HG02588 (cell line): ENCODE measurements around the gene HELZ2.
A peak's percentile ranks its signal among the peaks of the same experiment; 100 is the strongest.
"Not testable (repeated sequence)": the region's sequence is repeated elsewhere in the genome, so short reads cannot be mapped to it uniquely, and the experiment has no call there.

Experiments
- ATAC-seq: cut with Tn5 transposase; IDR thresholded peaks from one replicate; pipeline ENCODE4 v1.9.1; 2021; ENCODE audit warnings: mild to moderate bottlenecking, moderate library complexity; ENCODE audit not compliant: unreplicated experiment

Gene HELZ2

DNA sequence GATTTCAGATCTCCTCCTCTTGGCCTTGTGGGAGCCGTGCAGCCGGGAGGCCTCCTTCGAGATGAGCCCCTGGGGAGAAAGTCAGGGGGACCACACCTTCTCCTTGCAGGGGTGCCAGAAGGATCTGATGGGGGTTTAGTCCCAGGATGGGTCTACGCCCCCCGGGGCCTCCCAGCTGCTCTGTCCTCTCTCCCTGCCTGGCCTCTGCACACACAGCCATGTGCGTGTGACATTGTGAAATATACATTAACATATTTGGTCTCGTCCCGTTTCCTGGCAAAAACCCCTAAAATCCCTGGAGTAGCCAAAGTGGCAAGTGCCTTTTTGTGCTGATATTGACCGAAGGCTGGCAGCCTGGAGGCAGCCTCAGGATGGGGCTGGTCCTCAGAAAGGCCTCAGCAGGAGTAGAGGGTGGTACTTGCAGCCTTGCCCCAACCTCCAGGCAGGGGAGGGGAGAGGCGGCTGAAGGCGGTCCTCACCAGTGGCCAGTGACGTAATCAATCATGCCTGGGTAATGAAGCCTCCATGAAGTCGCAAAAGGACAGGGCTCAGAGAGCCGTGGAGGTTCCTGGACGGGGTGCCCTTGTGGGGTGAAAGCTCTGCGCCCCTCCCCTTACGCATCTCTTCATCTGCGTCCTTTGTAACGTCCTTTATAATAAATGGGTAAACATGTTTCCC lies 5.1 kb upstream of the HELZ2 start:
- ATAC-seq, result no peak

GRCh38 chr20:63578224-63579016 lies 4.4 kb upstream of the HELZ2 start:
- no peak for ATAC-seq

- ATAC-seq, result no peak
Observed at GRCh38 chr20:63577317-63577894, 3.4 kb upstream of the HELZ2 start.

DNA sequence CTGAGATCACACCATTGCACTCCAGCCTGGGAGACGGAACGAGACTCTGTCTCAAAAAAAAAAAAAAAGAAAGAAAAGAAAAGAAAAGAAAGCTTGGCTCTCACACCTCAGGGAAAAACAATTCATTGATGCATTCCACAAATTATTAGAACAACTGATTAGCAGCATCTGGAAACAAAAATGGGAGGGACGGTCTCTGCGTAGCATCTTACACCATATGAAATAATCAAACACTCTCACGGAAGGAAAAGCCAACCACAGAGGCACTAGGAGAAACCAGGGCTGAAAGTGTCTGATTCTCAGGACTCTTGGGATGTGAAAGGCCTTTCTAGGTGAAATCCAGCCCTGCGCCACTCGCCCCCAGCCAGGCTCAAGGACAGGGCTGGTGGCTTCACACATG lies 2.3 kb upstream of the HELZ2 start:
- no peak for ATAC-seq

DNA sequence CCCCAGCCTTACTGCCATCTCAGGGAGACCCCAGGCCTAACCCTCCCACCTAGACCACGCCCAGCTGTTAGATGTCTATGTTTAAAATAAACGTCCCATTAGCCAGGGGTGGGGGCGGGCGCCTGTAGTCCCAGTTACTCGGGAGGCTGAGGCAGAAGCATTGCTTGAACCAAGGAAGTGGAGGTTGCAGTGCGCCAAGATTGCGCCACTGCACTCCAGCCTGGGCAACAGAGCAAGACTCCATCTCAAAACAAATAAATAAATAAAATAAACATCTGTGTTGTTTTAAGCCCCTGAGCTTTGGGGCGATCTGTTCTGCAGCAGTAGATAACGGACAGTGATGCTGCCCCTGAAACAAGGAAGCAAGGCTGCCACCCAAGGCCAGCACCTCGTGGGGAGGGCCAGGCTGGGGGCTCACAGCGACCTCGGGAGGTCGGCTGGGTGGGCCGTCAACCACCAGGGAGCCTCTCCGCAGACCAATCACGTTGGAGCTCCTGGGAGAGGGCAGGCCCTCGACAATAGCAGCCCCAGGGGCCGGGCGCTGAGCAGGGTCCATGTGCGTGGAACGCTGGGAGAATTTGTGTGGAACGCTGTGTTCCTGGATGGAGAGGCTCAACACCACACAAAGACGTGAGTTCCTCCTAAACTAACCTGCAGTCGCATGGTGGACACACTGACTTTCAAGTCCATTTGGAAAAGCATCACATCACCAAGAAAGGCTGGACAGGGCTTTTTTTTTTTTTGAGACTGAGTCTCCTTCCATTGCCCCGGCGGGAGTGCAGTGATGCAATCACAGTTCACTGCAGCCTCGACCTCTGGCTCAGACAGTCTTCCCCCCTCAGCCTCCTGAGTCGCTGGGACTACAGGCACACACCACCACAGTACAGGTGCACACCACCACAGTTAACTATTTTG lies 1.0 kb upstream of the HELZ2 start:
- ATAC-seq, result no peak

DNA sequence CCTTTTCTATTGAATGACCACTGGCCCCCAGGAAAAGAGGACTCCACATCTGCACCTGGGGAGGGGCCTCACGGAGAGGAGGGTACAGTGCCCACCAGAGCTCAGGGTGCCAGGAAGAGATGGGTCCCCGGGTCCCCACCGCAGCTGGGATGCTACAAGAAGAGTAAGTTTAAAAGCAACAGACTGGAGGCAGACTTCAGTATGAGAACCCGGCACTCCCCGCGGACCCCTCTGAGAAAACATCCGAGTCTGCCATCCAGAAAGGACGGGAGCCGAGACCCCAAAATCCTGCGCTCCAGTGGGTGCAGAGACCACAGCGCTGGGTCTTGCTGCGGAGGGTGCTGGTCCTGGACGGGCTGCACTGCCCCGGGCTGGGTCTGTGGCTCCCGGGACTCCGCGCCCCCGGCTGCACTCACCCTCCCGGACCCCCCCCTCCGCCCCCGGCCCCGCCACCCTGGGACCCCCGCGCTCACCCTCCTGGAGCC lies 350 bp downstream of the HELZ2 start:
- no peak for ATAC-seq

DNA sequence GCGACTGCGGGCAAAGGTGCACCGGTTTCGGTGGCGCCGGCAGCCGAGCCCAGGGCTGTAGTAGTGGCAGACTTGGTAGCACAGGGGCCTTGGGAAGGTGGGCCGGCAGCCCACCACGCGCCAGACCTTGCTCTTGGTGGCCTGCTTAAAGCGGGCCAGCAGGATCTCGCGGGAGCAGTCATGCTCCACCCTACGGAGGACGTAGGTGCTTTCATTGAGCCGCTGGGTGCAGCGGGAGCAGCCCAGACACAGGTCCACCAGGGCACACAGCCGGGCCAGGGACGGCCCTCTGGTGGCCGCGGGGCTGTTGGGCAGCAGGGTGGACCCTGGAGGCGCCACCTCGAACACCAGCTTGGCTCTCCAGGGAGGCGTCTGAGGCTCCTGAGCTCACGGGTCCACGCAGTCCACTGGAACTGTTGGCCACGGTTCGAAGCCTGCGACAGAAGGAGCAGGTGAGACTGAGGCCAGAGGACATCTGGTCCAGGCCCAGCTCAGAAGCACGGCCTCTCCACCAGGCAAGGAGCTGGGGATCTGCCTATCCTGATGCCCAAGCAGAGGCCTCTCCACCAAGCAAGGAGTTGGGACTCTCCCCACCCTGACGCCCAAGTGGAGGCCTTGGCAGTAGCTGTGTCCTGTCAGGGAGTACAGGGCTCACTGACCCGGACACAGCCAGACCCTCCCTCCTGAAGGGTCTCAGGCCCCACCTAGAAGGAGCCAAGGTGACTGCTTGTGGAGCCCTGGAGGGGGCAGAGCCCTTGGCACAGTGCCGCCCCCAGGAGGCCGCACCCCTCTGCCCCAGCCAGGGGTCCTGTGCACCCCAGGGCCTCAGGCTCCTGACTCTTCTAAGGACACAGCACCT lies 1.0 kb downstream of the HELZ2 start:
- ATAC-seq, result no peak

GRCh38 chr20:63572071-63572787 lies 1.8 kb downstream of the HELZ2 start:
- no peak for ATAC-seq

DNA sequence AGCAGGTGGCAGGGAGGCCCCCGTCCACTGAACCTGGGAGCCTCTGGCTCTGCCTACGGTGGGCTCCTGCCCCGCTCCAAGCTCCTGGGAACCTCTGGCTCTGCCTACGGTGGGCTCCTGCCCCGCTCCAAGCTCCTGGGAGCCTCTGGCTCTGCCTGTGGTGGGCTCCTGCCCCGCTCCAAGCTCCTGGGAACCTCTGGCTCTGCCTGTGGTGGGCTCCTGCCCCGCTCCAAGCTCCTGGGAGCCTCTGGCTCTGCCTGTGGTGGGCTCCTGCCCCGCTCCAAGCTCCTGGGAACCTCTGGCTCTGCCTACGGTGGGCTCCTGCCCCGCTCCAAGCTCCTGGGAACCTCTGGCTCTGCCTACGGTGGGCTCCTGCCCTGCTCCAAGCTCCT lies 3.0 kb downstream of the HELZ2 start:
- not testable (repeated sequence) for ATAC-seq

DNA sequence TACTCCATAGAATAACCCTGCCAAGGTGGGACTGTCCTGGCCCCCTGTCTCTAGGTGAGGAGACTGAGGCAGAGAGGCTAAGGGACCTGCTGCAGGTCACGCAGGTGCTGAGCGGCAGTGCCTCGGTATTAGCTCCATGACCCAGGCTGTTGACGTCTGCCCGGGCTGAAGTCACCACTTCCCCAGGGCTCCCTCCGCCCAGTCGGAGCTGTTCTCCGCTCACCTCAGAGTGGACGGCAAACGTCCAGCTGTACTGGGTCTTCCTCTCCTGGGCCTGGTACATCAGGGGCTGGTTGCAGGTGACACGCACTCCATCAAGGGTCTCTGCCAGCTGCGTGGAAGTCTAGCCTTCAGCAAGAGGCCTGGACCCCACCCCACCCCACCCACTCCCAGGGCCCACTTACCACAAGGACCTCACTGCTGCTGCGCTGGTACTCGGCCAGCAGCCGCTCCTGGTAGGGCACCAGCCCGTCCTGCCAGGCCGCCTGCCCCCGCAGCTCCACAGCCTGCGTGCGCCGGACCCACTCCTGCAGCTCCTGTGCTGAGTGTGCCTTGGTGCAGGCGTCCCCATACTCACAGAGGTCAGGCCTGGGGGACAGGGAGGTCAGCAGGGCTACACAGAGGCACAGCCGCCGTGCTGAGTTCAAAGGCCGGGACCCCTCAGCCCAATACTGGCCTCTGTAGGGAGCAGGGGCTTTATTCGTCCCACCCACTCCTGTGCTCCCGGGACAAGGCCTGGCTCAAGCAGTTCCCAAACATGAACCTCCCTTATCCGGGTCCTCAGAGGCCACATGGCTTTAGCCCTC lies 3.6 kb downstream of the HELZ2 start:
- ATAC-seq, result no peak

- ATAC-seq, result no peak
Observed at GRCh38 chr20:63568986-63569949, 4.8 kb downstream of the HELZ2 start.

DNA sequence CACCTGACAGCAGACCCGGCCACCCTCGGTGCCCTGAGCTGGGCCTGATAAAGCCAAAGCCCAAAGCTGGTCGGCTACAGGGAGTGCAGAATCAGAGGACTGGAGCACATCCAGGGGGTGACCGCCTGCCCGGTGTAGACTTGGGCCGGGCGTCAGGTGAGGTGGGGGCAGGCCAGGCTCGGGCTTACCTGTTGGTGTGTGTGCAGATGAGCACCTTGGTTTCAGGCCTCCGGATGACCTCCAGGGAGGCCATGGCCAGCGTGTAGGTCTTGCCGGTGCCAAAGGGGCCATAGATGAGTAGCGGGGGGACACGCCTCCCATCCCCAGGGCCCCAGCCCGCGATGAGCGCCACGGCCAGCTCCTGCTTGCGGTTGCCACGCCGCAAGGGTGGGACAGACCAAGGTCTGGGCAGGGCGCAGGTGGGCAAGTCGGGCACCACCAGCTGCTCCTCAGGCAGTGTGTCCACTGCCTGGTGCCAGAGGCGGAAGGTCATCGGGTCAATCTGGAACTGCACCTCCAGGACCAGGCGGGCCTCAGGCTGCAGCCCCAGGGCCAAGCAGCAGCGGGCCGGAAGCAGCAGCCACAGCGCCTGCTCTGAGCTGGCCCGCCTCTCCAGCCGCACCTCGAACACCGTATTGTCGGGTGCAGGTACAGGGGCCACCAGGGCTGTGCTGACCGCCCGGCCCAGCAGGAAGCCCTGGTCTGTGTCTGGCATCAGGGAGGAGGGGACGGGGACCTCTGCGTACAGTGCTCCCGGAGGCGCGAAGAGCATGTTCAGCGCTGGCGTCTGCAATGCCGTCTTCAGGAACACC lies 5.7 kb downstream of the HELZ2 start:
- ATAC-seq, result peak; percentile 3

GRCh38 chr20:63567386-63568169 lies 6.5 kb downstream of the HELZ2 start:
- ATAC-seq, result peak; percentile 58

DNA sequence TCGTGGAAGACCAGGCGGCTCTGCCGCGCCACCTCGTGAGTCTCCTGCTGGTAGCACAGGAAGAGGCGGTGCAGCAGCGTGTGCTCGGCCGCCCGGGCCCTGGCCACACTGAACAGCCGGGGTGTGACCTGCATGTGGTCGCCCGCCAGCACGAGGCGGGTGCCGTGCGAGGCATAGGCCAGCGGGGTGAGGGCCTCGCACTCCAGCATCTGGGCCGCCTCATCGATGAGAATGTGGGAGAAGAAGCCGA lies 7.0 kb downstream of the HELZ2 start:
- ATAC-seq, result no peak

DNA sequence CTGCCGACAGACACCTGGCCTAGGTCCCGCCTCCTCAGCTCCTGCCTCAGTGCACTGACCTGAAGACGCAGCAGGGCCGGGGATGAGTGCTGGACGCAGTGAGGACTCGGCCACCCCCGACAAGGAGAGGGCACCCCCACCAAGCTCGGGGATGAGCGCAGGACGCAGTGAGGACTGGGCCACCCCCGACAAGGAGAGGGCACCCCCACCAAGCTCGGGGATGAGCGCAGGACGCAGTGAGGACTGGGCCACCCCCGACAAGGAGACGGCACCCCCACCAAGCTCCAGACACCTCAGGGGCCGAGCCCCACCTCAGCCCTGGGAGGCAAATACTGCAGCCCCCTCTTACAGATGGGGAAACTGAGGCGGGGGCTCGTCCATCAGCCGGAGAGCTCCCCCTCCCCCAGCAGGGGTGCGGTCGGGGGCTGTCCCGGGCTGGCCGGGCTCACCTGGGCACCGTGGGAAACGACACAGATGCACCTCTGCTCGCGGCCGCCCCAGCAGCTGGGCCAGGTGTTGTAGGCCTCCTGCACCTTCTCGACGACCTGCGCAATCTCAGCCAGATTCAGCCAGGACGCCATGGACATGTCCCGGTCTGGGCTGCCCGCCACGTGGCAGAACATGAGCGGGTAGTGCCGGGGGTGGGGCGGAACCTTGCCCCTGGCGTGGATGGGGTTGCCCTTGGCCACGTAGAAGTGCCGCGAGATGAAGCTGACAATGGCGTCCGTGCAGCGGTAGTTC lies 7.5 kb downstream of the HELZ2 start:
- no peak for ATAC-seq
